ENCODE results near the gene TMEM154.

GRCh38 chr4:152591396-152591795 lies 88.4 kb downstream of the TMEM154 start:
- no peak for TF ChIP-seq POLR2A (IDR thresholded peaks at IDR 0.05)
- no peak for TF ChIP-seq CTCF (IDR thresholded peaks at IDR 0.05)
